HG02943 (cell line): ENCODE results near the gene GAL3ST2.
"Not testable (repeated sequence)": the region's sequence is repeated elsewhere in the genome, so short reads cannot be mapped to it uniquely, and the experiment has no call there.

Source experiments
- ATAC-seq: cut with Tn5 transposase; IDR thresholded peaks from one replicate; pipeline ENCODE4 v1.9.1; 2021; ENCODE audit warnings: mild to moderate bottlenecking, low read depth, moderate library complexity; ENCODE audit not compliant: unreplicated experiment

Gene GAL3ST2

DNA sequence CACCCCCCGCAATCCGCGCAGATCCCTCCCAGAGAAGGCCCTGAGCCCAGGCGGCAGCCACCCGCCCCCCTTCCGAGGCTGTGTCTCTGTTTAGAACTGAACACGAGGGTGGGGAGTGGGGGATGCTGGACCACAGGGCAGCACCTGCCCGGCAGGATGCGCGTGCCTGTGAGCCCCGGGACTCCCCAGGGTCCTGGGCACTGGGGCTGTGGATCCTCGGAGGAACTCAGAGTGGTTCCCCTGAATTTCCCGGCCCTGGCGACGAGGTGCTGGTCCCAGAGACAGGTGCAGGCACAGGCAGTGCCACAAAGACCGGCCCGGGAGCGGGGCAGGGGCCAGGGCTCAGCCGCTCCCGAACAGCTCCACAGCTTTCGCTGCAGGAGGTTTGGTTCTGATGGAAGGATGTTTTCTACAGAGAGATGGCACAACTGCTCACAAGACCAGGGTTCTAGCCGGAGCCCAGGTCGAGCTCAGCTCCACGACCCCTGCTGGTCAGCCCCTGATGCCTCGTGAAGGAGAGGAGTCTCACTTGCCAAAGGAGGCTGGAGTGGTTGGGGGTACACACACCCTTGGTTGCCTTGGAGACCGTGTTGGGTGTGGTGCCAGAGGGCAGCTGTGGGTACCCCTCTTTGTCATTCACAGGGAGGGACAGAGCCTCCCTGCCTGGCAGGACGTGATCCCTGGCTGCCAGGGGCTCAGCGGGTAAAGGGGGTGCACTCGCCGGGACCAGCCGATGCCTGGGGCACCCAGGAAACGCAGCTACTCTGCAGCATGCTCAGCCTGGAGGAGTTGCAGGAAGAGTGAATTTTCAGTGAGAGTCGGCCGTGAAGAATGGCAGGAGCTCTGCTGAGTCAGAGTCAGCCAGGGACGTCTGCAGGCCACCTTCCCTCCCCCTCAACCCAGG, 28.0 kb downstream of the GAL3ST2 start:
- no peak for ATAC-seq

DNA sequence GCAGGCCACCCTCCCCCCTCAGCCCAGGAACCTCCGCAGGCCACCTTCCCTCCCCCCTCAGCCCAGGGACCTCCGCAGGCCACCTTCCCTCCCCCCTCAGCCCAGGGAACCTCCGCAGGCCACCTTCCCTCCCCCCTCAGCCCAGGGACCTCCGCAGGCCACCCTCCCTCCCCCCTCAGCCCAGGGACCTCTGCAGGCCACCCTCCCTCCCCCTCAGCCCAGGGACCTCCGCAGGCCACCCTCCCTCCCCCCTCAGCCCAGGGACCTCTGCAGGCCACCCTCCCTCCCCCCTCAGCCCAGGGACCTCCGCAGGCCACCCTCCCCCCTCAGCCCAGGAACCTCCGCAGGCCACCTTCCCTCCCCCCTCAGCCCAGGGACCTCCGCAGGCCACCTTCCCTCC, 29.6 kb downstream of the GAL3ST2 start:
- not testable (repeated sequence) for ATAC-seq

DNA sequence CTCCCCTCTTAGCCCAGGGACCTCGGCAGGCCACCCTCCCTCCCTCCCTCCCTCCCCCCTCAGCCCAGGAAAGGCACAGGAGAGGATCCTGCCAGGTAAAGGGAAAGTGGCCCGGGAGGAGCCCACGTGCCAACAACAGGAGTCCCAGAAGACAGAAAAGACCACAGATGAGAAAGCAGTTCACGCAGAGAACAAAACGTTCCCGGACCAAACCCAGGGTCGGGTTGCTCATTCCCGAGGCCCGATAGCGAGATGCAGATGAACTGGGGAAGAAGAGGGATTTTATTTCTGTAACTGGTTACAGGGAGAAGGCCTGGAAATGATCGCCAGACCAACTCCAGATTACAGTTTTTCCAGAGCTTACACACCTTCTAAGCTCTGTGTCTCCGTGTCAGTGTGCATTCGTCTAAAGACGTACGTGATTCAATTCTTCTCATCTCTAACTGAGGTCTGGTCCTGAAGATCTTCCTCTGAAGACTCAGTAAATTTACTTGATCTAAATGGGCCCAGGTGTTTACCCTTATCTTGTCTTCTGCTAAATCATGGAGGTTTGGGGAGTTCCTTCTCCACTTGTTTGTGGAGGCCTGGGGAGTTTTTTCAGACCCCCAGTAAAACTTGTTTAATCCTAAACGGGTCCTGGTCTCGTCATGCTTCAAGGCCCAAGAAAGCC, 31.6 kb downstream of the GAL3ST2 start:
- ATAC-seq = no peak

DNA sequence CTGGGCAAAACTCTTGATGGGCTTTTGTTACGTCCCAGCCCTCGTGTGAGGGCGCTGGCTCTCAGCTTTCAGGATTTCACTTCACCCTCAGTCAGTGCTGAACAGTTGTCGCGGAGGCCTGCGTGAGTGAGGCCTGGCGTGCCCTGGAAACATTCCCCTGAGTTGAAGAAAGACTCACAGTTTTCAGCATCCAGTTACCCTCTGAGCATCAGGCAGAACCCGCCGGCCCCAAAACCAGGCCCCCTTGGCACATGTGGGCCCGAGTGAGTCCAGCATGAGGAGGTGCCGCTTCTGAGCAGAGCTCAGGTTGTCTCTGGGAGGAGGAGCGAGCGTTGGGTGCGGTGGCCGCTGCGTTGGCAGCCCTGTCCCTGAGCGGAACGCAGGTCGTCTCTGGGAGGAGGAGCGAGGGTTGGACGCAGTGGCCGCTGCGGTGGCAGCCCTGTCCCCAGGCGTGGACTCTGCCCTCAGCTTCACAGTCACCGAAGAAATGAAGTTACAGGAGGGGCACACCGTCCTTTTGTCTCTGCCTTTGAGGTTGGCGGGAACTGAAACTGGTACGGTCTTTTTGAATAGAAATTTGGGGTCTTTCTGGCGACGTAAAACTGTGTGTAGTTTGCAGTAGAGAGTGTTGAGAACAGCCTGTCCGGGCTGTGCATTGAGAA, 32.2 kb downstream of the GAL3ST2 start, which contains the start of gene NEU4:
NEU4 (plus strand) TSS at position 473 of the 662 bp plus-strand sequence. CDS start 5,292 bp downstream, outside the sequence.
- ATAC-seq = no peak

DNA sequence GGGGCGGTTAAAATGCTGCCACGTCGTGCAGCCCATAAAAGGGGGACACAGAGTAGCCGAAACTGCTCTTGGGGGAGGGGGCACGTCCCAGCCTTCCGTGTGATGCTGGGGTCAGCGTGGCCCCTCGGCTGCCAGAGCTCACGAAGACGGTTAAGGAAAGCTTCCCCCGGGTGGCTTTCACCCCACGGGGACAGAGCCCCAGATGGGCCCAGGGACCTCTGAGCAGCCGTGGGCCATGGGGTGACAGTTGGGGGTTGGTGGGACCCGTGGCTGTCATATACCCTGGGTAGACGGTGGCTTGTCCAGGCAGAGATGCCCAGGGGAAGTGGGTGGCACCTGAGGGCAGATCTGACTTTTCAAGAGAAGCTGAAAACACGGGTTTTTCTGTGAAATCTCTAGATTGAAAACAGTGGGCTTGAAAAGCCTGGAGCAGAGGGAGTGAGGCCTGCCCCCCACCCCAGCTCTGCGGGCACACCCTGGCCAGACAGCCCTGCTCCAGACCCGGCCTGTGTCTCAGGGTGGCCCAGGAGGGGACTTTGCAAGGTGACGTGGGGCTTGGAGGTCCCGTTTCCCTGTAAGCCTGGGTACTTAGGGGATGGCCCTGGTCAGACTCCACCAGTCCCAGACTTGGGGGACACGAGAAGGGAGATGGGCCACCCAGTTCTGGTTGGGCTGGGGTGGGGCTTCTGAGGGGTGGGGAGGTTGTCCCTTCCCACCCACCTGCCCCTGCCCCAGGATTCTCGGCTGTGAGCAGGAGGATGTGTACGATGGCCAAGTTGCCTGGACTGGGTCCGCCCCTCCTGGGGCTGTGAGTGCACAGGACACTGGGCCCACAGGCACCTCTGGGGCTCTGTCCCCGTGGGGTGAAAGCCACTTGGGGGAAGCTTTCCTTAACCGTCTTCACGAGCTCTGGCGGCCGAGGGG, 33.0 kb downstream of the GAL3ST2 start:
- no peak for ATAC-seq

DNA sequence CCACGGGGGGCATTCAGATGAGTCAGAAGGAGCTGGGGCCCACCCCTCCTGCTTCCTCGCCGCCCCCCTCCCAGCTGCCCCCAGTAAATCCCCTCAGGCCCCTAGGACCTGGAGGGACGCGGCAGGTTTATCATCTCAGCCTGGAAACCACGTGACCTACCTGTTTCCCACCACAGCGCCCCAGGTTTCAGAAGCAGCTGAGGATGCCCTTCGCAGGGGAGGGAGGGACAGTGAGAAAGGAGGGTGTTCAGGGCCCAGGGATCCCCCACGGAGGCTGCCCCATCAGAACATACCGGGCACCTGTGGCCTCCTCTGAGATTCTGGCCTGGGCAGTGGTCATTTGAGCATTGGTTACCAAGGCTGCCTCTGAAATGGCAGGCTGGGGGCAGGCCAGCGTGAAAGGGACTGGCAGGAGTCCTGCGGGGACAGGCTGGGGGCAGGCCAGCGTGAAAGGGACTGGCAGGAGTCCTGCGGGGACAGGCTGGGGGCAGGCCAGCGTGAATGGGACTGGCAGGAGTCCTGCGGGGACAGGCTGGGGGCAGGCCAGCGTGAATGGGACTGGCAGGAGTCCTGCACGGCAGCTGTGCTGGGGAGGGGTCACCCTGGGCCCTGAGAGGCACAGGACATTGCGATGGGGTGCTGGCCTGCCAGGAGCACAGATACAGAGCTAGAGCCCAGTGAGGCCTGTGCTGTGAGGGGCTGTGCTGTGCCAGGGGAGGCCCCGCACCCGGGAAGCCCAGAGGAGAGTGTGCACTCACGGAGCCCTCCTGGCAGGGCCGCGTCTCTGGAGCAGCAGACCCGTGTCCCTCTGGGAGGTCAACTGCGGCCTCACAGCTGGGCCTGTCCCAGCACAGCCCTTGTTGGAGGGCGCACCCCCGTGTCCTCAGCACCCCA, 33.9 kb downstream of the GAL3ST2 start:
- ATAC-seq = no peak

DNA sequence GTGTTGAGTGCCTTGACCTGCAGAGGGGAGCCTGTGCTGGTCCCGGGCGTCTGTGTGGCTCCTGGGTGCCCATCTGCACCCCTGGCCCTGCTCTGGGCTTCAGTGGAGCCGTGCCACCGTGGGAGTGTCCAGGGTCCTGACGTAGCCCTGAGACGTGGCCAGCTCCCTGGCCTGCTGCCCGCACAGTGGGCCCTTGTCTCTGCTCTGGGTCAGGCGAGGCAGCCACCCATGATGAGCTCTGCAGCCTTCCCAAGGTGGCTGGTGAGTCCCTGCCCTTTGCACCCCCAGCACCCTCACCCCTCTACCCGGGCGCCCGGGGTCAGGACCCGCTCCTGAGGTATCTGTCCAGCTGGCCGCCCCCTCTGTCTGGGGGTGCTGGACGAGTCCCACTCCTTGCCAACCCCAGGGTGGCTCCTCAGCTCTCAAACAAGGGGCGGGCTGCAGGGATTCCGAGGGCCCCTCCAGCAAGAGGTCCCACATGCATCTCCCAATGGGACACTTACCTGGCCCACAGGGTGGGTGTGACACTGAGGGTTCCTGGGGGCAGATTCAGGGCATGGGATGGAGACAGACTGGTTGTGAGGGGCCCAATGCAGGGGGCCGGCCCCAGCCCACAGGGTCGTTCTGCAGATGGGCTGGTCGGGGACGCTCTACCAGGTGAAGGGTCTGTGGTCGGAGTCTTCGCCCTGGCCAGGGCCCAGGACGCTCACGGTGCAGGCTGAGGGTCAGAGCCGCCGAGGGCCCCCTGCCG, 34.8 kb downstream of the GAL3ST2 start:
- no peak for ATAC-seq

DNA sequence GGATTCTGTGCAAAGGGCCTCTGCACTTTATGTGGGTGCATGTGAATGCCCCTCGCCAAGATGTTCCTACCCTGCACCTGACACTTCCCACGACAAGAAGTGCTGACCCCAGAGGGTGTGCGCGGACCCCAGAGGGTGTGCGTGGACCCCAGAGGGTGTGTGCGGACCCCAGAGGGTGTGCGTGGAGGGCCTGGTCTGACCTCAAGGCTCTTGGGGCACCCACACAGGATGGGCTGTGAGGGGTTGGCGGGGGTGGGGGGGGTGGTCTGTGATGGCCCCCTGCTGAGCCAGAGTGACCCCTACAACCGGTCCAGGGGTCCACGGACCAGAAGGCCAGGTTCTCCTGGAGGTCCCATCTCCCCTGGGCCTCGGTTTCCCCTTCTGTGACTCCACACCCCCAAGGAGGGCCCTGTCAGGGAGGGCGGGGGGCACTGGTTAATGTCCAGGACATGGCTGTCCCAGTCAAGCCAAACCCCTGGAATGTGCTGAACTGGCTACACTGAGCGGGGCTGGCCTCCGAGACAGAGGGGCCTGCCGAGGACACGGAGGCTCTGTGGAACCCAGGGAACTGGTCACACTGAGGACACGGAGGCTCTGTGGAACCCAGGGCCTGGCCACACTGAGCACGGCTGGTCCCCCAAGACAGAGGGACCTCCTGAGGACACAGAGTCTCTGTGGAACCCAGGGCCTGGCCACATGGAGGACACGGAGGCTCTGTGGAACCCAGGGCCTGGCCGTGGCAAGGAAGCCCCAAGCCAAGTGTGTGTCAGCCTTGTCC, 35.5 kb downstream of the GAL3ST2 start:
- no peak for ATAC-seq

DNA sequence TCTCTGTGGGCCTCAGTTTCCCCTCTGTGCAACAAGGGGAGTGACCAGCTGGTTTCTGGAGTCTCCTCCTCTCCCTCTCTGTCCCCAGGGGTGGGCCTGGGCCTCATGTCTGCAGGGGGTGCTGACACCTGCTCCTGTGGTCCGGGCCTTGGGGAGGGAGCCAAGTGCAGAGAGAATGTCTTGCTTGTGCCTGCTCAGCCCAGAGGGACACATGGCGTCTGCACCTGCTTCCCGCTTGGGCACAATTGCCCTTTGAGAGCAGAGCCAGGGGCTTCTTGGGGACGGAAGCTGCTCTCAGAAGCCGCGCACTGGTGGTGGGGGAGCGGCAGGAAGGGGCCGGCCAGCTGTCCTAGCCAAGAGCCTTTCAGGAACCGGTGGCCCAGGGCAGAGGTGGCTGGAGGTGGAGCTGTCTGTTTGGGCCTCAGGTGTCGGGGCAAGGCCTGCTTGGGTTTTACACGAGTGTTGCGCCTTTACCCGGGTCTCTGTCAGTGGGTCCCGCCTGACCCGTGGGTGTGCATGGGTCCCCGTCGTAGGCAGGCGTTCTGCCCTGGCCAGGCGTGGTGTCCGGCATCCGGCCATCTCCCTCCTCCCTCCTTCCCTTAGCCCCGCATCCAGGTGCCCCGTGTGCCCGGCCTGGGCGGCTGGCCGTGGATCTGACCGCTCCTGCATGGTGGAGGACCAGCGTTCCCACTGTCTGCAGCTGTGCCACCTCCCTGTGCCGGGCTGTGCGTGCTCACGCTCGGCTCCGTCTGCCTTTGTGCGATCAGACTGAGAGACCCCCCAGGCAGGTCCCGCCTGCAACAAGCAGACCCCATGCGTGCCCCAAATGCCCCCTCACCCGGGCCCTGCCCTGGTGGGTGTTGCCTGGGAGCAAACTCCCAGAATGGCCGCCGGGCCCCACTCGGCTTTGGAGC, 36.4 kb downstream of the GAL3ST2 start:
- ATAC-seq = no peak

DNA sequence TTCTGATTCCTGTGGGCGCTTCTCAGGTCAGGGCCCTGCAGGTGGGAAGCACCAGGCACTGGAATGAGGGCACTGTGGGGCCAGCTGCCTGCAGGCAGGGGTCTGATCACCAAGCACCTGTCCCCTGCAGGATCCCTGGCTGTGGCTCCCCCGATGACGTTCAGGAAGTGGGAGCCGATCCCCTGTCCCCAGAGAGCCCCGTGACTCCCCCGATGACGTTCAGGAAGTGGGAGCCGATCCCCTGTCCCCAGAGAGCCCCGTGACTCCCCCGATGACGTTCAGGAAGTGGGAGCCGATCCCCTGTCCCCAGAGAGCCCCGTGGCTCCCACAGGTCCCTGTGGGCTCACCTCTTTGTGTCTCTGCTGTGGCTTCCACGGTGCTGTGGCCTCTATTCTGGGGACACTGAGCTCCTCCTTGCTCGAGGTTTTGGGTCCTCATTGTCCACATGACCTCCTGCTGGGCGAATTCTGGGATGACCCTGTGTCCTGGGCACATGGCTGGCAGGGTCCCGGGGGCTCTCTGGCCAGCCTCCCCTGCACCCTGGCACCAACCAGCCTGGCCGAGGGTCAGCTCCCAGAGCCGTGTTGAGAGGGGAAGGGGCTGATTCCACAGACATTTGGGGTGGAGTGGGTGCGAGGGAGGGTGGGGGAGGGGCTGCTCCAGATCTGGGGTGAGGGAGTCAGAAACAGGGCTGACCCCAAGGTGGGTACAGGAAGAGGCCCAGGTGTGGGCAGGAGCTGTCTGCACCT, 37.2 kb downstream of the GAL3ST2 start:
- ATAC-seq = no peak

DNA sequence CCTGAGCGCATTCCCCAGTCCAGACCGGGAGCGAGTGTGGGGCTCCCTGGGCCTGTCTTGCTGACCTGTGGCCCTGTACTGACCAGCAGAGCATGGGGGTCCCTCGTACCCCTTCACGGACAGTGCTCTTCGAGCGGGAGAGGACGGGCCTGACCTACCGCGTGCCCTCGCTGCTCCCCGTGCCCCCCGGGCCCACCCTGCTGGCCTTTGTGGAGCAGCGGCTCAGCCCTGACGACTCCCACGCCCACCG, 37.7 kb downstream of the GAL3ST2 start:
- no peak for ATAC-seq

DNA sequence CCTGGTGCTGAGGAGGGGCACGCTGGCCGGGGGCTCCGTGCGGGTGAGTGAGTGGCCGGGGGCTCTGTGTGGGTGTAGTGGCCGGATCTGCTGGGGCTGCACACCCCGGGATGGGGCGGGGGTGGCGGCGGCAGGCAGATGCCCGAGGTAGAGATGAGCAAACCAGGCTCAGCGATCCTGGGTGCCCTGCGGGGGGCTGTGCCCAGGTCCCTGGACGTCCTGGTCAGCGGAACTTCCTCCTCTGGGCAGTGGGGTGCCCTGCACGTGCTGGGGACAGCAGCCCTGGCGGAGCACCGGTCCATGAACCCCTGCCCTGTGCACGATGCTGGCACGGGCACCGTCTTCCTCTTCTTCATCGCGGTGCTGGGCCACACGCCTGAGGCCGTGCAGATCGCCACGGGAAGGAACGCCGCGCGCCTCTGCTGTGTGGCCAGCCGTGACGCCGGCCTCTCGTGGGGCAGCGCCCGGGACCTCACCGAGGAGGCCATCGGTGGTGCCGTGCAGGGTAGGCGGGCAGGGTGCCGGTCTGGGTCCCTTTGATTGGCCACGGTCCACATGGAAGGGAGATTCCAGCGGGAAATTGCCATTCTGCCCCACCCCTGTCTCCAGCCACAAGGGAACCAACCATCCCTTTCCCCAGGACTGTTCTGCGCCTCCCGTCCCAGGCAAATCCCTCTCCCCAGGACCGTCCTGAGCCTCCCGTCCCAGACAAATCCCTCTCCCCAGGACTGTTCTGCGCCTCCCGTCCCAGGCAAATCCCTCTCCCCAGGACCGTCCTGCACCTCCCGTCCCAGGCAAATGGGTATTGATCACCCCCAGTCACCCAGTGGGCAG, 38.2 kb downstream of the GAL3ST2 start:
- no peak for ATAC-seq

DNA sequence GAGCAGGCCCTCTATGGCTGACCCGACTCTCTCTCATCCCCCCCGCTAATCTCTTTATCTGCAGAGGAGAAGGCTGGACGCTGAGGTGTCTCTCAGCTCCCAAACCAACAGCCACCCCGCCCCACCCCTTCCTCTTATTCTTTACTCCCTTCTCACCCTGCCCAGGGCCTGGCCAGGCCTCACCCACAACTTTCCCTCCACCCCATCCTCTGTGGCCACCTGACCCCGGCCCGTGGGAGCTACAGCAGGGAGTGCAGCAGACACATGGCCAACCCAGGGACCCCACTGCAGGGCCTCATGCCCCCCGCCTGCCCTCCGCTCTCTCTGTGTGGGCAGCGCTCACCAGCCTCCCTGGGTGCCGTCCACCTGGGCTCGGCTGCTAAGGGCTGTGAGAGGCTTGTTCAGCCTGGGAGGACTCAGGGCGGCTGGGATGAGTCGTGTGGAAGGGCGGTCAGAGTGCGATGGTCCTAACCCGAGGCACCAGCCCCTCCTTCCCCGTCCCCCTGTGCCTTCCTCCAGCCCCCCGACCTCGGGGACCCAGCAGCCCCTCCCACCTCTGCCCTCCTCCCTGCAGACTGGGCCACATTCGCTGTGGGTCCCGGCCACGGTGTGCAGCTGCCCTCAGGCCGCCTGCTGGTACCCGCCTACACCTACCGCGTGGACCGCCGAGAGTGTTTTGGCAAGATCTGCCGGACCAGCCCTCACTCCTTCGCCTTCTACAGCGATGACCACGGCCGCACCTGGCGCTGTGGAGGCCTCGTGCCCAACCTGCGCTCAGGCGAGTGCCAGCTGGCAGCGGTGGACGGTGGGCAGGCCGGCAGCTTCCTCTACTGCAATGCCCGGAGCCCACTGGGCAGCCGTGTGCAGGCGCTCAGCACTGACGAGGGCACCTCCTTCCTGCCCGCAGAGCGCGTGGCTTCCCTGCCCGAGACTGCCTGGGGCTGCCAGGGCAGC, 39.1 kb downstream of the GAL3ST2 start:
- ATAC-seq = no peak

DNA sequence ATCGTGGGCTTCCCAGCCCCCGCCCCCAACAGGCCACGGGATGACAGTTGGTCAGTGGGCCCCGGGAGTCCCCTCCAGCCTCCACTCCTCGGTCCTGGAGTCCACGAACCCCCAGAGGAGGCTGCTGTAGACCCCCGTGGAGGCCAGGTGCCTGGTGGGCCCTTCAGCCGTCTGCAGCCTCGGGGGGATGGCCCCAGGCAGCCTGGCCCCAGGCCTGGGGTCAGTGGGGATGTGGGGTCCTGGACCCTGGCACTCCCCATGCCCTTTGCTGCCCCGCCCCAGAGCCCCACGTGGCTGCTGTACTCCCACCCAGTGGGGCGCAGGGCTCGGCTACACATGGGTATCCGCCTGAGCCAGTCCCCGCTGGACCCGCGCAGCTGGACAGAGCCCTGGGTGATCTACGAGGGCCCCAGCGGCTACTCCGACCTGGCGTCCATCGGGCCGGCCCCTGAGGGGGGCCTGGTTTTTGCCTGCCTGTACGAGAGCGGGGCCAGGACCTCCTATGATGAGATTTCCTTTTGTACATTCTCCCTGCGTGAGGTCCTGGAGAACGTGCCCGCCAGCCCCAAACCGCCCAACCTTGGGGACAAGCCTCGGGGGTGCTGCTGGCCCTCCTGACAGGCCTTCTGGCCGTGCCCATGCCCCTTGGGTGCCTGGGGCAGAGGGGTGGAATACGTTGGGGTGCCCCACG, 40.0 kb downstream of the GAL3ST2 start:
- ATAC-seq = no peak
